Osteoblast (primary cell): ENCODE results near the gene IDI1. TPM values are rescaled to one million over a fixed set of nuclear protein-coding genes. Genes with fewer than 3 reads are reported as not detected.

Experiments
- DNase-seq: peaks from one replicate; pipeline ENCODE4 v3.0.0; 2011; ENCODE audit warnings: low spot score, mixed read lengths; ENCODE audit not compliant: insufficient read length; ENCODE audit errors: missing footprints
- H2AFZ ChIP-seq: 2 replicates; pipeline ENCODE4 v1.6.0; 2011; ENCODE audit warnings: mild to moderate bottlenecking, low read length
- H3K27ac ChIP-seq: 2 replicates; pipeline ENCODE4 v1.5.1; 2011; ENCODE audit warnings: mild to moderate bottlenecking, low read depth, low read length, moderate library complexity
- H3K27me3 ChIP-seq: 2 replicates; pipeline ENCODE4 v1.6.0; 2012; ENCODE audit warnings: mild to moderate bottlenecking, control low read depth, inconsistent platforms, low read length, moderate library complexity; ENCODE audit not compliant: insufficient read depth
- H3K36me3 ChIP-seq: 2 replicates; pipeline ENCODE4 v1.5.1; 2011; ENCODE audit warnings: mild to moderate bottlenecking, low read length, control low read depth, moderate library complexity; ENCODE audit not compliant: insufficient read depth
- H3K4me1 ChIP-seq: 2 replicates; pipeline ENCODE4 v1.5.1; 2011; ENCODE audit warnings: mild to moderate bottlenecking, low read length, control low read depth, moderate library complexity; ENCODE audit not compliant: insufficient read depth
- H3K4me2 ChIP-seq: 2 replicates; pipeline ENCODE4 v1.6.0; 2011; ENCODE audit warnings: mild to moderate bottlenecking, low read length; ENCODE audit not compliant: insufficient read depth
- H3K4me3 ChIP-seq: fragments of 200-600 bp; sonication (generic); 3 replicates; pipeline ENCODE4 v1.5.1; 2012; ENCODE audit warnings: mild to moderate bottlenecking, low read length, inconsistent platforms; ENCODE audit not compliant: insufficient read depth
- H3K79me2 ChIP-seq: 2 replicates; pipeline ENCODE4 v1.6.0; 2012; ENCODE audit warnings: mild to moderate bottlenecking, low read length, control low read depth, inconsistent platforms; ENCODE audit not compliant: insufficient read depth
- H3K9me3 ChIP-seq: 2 replicates; pipeline ENCODE4 v1.5.1; 2011; ENCODE audit warnings: low read depth, low read length, control low read depth
- H4K20me1 ChIP-seq: 2 replicates; pipeline ENCODE4 v1.6.0; 2012; ENCODE audit warnings: mild to moderate bottlenecking, low read length, control low read depth; ENCODE audit not compliant: insufficient read depth
- CTCF ChIP-seq: IDR thresholded peaks from 2 replicates; pipeline ENCODE4 v1.5.1; 2011; ENCODE audit warnings: mild to moderate bottlenecking, low read depth, low read length, moderate library complexity; ENCODE audit errors: extremely low read depth
- total RNA-seq: library from RNA; depleted of rRNA; stranded (reverse); fragments of >200 nt; gene quantifications from 2 replicates; pipeline ENCODE4 v1.2.3, GENCODE V29; 2012

IDI1 gene
- total RNA-seq, 1 donor, result 104 TPM

DNA sequence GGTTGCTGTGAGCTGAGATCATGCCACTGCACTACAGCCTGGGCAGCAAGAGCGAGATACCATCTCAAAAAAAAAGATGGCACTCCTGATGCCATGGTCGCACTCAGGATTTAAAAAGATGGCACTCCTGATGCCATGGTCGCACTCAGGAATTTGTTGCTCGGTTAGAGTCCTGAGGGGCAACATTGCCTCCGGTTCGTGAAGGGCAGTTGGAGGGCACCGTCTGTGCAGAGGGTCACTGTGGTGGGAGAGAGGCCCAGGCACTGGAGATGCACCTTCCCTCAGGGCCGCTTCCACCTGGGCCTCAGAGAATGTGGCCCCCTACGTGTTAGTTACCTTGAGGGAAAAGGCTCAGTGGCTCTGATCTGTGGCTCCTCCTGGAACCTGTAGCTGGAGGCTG is 42.3 kb downstream of the IDI1 start:
- peaks cover 47% of the 10 kb centered on the region for H3K79me2 ChIP-seq
- peaks cover 93% of the 10 kb centered on the region for H3K36me3 ChIP-seq
- H3K4me1 ChIP-seq, result no peaks in the 10 kb centered on the region
- H3K4me3 ChIP-seq, result no peak overlapping the region
- no peak overlapping the region for H2AFZ ChIP-seq
- H3K4me2 ChIP-seq, result no peak overlapping the region
- TF ChIP-seq CTCF, result no peak
- no peaks in the 10 kb centered on the region for H3K27me3 ChIP-seq
- peaks cover 3% of the 10 kb centered on the region for H3K9me3 ChIP-seq
- no peak overlapping the region for H3K27ac ChIP-seq
- peaks cover 36% of the 10 kb centered on the region for H4K20me1 ChIP-seq
- no peak for DNase-seq

DNA sequence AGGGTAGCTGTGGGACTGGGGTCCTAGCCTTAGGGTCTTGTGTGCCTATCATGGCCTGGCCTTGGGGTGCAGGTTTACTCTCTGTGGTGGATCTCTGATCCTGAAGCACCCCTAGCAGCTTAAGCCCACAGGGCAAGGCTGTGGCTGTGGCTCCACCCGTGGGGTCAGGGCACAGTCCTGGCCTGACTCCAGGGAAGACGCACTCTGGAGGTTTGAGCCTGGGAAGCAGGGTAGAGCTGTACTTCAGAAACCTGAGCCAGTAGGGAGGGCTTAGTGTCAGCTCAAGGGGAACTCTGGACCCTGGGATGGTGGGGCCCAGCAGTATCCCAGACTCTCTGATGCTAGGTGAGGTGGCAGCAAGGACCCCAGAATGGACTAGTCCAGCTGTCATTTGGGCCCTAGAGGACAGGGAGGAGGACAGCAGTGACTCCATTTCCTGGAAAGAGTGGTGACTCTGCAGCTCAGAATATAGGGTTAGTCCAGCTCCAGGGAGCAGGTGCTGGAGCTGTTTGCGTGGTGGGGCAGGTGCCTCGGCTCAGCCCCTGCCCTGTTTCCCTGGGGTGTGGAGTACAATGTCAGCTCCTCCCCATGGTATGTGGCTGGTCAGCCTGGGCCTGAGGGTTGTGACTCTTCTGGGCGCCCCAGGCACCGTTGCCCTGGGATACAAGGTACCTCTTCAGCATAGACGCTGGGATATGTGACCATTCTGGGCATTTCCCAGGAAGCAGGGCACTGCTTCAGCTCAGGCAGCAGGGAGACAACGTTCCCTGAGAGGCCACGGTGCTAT is 44.8 kb downstream of the IDI1 start:
- no peaks in the 10 kb centered on the region for H3K27me3 ChIP-seq
- no peak overlapping the region for H2AFZ ChIP-seq
- H3K27ac ChIP-seq, result no peak overlapping the region
- H3K4me2 ChIP-seq, result no peak overlapping the region
- DNase-seq, result no peak
- H3K36me3 ChIP-seq, result peaks cover 99% of the 10 kb centered on the region
- H4K20me1 ChIP-seq, result peaks cover 36% of the 10 kb centered on the region
- no peak for TF ChIP-seq CTCF
- H3K79me2 ChIP-seq, result peaks cover 63% of the 10 kb centered on the region
- peaks cover 3% of the 10 kb centered on the region for H3K9me3 ChIP-seq
- no peak overlapping the region for H3K4me3 ChIP-seq
- H3K4me1 ChIP-seq, result no peaks in the 10 kb centered on the region

DNA sequence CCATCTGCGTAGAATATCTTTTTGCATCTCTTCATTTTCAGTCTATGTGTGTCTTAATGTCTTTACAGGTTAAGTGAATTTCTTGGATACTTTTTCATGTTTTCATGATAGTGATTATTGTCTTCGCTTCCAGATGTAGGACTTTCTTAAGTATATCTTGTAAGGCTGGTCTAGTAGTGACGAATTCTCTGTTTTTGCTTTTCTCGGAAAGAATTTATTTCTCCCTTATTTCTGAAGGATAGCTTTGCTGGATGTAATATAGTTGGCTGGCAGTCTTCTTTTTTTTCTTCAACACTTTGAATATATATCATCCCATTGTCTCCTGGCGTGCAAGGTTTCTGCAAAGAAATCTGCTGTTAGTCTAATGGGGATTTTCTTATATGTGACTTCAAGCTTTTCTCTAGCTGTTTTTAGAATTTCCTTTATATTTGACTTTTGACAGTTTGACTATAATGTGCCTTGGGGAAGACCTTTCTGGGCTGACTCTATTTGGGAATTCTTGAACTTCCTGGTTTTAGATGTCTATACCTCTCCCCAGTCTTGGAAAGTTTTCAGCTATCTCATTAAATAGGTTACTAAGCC is 46.4 kb downstream of the IDI1 start:
- Histone ChIP-seq H3K4me1 (no peaks in the 10 kb centered on the region), H3K27me3 (no peaks in the 10 kb centered on the region), H3K4me2 (no peak overlapping the region), H3K79me2 (peaks cover 73% of the 10 kb centered on the region), H2AFZ (no peak overlapping the region), H3K9me3 (peaks cover 3% of the 10 kb centered on the region), H3K27ac (no peak overlapping the region), H3K36me3 (peaks cover 99% of the 10 kb centered on the region), H3K4me3 (no peak overlapping the region), H4K20me1 (peaks cover 42% of the 10 kb centered on the region)
- no peak for TF ChIP-seq CTCF
- DNase-seq, result no peak

DNA sequence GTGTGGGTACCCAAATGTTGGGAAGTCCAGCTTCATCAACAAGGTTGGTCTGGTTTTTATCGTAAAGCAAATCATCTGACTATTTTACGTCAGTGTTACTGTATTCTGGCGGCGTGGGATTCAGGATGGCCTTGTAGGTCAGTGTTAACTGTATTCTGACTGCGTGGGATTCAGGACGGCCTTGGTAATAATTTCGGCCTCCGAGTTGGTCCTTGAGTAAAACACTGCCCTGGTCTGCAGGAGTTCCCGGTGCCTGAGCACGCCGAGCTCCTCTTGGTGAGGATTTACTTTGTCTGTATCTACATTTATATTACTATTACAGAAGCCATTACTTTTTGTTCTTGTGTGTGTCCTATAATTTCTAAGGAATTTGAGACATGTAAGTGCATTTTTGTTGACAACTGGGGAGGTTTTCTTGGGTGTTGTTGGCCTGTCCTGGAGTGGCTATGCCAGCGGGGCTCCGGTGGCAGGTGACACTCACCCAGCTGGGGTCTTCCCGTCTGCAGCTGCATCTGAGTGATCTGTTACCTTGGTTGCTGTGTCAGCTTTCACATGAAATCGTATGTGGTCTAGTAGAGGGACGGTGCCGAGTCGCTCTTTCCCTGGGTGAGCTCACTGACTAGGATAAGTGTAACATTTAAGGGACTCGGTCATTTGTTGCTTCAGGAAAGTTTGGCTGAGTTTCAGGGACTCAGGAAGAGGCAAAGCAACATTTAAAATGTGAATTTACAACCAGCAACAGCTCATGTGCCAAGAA is 51.5 kb downstream of the IDI1 start:
- Histone ChIP-seq H3K79me2 (peaks cover 84% of the 10 kb centered on the region), H3K9me3 (peaks cover 3% of the 10 kb centered on the region), H4K20me1 (peaks cover 37% of the 10 kb centered on the region), H3K4me2 (no peak overlapping the region), H2AFZ (no peak overlapping the region), H3K4me1 (no peaks in the 10 kb centered on the region), H3K4me3 (no peak overlapping the region), H3K27me3 (no peaks in the 10 kb centered on the region), H3K27ac (no peak overlapping the region), H3K36me3 (peaks cover 98% of the 10 kb centered on the region)
- TF ChIP-seq CTCF, result no peak
- DNase-seq, result no peak
